COR-L47 (cell line): ENCODE data around the gene IRF7.

Experiments
- DNase-seq: peaks from one replicate; lab custom pipeline; 2025; lab: John Stamatoyannopoulos, UW

IRF7 gene

DNA sequence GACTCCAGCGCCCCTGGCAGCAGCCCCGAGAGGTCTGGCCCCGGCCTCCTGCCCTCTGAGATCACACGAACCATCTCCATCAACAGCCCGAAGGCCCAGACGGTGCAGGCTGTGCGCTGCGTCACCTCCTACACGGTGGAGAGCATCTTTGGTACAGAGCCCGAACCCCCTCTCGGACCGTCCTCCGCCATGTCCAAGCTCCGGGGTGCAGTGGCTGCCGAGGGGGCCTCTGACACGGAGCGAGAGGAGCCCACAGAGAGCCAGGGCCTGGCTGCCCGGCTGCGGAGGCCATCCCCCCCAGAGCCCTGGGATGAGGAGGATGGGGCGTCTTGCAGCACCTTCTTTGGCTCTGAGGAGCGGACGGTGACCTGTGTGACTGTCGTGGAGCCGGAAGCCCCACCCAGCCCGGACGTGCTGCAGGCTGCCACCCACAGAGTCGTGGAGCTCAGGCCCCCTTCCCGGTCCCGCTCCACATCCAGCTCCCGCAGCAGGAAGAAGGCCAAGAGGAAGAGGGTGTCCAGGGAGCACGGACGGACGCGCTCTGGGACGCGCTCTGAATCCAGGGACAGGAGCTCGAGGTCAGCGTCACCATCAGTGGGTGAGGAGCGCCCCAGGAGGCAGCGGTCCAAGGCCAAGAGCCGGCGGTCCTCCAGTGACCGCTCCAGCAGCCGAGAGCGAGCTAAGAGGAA is 7.6 kb downstream of the IRF7 start:
- no peak for DNase-seq

DNA sequence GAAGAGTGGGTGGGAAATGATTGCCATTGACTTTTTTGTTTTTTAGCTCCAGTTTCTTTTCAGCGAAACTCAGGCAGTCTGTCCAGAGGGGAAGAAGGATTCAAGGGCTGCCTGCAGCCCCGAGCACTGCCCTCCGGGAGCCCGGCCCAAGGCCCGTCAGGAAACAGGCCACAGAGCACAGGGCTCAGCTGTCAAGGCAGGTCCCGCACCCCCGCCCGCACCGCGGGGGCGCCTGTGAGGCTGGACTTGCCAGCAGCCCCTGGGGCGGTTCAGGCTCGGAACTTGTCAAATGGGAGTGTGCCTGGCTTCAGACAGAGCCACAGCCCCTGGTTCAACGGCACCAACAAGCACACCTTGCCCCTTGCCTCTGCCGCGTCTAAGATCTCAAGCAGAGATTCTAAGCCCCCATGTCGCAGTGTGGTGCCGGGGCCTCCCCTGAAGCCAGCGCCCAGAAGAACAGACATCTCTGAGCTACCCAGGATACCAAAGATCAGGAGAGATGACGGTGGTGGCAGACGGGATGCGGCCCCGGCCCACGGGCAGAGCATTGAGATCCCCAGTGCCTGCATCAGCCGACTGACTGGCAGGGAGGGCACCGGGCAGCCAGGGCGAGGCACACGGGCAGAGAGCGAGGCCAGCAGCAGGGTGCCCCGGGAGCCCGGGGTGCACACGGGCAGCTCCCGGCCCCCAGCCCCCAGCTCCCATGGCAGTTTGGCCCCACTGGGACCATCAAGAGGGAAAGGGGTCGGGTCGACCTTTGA is 8.6 kb downstream of the IRF7 start:
- no peak for DNase-seq

DNA sequence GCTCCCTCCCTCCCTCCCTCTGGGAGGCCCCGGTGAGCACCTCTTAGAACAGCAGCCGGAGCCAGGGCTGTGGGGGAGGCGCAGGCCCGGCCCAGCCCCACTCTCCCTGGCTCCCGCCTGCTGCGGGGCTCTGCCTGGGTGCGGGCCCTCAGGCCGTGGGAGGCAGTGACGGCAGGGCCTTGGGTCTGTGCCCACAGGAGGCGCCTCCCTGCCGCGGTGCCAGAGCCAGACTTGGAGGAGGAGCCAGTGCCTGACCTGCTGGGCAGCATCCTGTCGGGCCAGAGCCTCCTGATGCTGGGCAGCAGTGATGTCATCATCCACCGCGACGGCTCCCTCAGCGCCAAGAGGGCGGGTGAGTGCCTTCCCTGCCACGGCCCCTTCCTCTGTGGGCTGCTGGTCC is 9.5 kb downstream of the IRF7 start:
- no peak for DNase-seq

DNA sequence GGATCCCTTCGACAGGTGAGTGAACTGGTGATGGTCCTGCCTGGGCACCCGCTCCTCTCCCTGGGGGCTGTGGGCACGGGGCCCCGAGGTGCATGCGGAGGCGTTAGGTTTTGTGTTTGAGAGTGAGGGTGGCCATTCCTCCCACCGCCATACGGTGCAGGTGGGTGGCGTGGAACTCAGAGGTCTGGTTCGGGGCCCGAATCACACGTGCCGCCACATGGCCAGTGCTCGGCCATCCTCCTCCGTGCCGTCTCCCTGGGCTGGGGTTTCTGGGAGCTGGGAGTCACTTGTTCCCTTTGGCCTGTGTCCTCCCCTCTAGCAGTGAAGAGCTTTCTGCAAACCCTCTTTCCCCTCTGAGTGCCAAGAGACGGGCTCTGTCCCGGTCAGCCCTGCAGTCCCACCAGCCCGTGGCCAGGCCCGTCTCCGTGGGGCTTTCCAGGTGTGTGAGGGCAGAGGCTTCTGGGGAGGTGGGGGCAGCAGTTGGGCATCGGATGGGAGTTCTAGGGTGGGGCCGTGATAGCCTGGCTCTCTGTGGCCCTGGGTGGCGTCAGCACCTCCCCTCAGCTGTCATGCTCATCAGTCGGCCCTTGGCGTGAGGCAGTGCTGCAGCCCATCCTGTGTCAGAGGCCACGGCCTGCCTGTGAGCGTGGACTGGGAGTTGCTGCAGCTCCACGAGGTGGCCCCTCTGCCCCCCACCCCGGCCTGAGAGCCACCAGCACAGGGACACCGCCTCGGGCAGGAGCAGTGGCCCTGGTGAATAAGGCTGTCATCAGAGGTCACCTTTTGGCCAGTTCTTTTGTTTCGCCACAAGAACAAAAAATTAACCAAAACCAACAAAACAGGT is 10.2 kb downstream of the IRF7 start:
- no peak for DNase-seq

DNA sequence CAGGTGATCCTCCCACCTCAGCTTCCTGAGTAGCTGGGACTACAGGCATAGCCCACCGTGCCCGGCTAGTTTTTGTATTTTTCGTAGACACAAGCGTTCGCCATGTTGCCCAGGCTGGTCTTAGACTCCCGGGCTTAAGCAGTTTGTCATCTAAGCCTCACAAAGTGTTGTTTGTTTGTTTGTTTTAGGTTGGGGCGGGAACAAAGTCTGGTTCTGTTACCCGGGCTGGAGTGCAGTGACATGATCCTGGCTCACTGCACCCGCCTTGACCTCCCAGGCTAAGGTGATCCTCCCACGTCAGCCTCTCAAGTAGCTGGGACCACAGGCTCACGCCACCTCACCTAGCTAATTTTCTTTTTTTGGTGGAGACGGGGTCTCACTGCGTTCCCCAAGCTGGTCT is 12.6 kb downstream of the IRF7 start:
- no peak for DNase-seq

DNA sequence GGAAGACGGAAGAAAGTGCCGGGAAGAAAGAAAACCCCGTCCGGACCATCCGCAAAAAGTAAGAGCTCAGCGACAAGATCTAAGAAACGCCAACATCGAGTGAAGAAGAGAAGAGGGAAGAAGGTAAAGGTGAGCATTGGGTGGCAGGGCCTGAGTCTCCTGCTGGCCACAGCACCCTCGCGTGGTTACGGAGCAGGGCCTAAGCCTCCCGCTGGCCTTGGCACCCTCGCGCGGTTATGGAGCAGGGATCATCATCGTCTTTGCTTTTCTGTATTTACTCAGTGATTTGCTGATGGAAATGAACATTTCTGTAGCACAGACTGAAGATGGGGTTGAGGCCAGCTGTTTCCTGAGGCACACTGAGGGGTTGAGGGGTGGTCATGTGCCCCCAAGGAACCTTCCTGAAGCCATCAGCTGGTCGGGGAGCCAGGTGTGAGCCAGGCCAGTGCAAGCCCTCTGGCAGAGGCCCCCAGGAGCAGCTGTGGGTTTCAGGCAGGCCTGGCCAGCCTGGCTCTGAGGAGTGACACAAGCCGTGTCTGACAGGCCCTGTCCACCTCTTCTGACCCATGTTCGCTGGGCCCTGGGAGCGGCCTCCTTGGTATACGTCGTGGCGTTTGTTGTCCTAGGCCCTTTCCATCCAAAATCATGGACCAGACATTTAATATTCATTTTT is 14.0 kb downstream of the IRF7 start:
- no peak for DNase-seq

DNA sequence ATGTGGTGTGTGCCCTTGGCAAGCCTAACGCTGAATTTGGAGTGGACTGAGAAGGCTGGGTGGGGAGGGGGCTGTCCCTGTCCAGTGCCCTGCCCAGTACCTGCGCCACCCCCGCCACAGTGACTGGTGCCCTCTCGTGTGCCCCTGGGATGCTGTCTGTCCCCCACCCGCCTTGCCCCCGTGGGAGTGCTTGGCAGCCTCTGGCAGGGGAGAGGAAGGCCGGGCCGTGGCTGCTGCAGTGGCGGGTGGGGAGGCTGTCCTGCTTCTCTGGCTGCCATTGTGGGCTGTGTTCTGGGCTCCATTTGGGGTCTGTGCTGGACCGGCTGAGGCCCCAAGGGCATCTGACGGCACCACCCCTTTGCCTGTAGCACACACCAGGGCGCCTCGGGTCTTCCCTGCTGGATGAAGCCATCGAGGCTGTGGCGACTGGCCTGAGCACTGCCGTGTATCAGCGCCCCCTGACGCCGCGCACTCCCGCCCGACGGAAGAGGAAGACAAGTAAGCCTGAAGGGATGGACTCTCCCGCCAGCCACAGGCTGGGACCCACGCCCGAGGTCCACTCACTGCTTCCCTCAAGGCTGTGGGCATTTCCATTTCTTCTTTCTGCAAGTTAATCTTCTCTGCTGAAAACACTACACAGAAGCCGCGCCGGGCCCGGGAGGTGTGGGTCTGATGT is 17.6 kb downstream of the IRF7 start:
- no peak for DNase-seq

DNA sequence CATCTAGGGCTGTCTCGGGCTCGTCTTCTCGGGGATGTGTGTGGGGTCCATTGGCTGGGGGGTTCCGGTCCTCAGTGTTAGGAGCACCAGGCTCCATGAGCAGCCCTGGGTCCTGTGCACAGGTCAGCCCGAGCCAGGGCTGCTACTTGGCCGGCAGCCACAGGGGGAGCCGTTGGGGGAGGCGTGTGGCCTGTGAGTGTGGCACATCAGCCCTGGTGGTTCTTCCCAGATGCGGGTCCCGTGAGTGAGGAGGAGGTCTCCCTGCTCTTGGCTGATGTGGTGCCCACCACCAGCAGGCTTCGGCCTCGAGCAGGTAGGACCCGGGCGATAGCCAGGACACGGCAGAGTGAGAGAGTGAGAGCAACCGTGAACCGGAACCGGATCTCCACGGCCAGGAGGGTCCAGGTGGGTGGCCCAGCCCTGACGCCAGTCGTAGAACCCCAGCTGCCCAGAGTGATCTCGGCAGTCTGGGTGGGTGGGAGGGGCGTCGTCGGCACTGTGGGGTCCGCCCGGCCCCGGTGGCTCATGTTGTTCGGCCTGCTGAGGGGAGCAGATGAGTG is 18.5 kb downstream of the IRF7 start:
- DNase-seq: no peak

DNA sequence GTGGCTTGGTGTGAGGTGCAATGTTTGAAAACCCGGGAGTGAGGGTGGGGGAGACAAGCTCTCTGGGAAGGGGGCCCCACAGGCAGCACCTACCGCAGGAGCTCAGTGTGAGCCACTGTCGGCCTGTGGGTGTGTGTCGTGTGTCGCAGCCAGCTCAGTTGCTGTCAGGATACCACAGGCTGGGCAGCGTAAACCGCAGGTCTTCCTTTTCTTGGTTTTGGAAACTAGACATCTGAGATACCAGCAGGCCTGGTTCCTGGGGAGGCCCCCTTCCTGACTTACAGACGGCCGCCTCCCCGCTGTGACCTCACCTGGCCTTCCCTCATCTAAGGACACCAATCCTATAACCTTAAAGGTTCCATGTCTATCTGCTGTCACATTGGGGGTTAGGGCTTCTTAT is 19.4 kb downstream of the IRF7 start:
- DNase-seq: no peak

DNA sequence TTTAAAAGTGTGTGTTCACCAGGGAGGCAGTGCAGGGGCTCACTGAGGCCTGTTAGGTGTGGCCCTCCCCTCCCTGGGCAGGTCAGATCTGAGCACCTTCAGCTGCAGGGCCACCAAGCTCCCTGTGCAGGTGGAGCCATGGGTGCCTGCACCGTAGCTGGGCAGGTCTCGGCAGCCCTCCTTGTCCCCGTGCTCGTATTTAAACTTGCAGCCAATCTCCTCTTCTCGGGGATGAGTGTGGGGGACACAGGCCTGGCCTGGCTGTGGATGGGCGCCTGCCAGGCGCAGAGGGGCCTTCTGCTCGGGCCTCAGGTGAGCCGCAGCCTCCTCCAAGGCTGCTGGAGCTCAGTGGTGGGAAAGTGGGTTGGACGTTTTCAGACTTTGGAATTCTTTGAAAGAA is 20.4 kb downstream of the IRF7 start:
- DNase-seq: no peak

DNA sequence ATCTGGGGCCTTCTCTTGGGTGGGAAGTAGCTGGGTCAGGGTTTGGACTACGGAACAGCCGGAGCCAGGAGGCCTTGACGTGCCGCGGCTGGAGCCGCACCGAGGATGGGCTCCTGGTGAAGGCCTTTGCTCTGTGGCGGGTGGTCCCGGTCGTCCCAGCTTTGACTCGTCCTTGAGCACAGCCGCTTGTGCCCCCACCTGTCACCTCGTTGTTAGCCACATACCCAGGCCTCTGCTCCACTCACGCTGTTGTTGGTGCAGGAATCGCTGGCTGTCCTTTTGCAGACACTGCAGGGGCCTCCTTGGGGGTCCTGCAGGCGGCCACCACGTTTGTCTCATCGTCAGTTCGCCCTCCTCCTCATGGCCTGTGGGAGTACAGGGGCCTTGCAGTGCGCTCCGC is 22.4 kb downstream of the IRF7 start:
- no peak for DNase-seq

DNA sequence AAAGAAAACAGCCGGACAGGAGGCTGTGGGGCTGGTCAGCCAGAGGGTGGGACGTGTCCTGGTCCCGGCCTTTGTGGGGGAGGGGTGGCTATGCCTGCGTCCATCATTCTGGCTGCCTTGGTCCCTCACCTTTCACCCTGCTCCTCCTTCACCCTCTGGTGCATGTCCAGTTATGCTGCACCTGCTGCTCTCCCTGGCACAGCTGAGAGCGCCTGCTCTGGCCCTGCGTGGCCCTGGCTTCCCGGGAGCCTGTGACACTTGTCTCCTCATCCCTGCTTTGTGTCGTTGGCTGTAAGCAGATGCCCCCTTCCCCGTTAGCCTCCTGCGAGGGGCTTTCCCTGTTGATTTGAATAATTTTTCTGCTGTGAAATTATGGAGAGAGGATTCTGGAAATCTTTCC is 22.8 kb downstream of the IRF7 start:
- no peak for DNase-seq

DNA sequence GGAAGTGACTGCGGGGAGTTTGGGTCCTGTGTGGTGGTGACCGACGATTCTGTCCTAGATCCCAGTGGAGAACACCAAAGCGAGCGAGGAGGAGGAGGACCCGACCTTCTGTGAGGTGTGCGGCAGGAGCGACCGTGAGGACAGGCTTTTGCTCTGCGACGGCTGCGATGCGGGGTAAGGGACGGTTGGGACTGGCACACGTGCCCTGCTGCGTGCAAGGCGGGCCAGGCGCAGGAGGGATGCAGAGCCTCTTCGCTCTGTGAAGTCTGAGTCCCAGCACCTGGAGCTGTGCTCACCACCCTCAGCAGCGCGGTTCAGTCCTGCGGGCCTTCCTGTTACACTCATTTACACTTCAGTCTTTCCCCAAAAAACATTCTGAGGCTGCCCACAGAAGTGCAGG is 23.2 kb downstream of the IRF7 start:
- DNase-seq: no peak

DNA sequence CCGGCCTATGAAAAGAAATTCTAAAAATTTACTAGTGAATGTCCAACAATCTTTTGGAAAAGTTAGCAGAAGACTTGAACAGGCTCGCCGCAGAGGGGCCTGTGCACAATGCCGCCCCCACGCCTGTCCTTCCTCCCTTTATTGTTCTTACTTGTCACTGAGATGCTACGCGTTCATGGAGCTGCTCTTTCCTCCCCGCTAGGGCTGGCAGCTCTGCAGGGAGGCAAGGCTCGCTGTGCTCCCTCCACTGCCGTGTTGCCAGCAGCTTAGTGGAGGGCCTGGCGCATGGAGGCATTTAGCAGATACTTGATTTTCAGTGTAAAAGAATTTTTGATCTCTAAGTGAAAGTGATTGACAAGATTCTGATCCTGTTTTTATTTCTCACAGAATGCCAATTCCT is 24.8 kb downstream of the IRF7 start:
- DNase-seq: no peak

DNA sequence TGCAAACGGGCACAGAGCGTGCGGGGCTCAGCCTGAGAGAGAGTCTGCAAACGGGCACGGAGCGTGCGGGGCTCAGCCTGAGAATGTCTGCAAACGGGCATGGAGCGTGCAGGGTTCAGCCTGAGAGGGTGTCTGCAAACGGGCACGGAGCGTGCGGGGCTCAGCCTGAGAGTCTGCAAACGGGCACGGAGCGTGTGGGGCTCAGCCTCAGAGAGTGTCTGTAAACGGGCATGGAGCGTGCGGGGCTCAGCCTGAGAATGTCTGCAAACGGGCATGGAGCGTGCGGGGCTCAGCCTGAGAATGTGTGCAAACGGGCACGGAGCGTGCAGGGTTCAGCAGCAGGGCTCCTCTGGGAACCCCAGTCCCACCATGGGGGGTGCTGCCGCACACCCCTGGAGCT is 26.0 kb downstream of the IRF7 start:
- no peak for DNase-seq

DNA sequence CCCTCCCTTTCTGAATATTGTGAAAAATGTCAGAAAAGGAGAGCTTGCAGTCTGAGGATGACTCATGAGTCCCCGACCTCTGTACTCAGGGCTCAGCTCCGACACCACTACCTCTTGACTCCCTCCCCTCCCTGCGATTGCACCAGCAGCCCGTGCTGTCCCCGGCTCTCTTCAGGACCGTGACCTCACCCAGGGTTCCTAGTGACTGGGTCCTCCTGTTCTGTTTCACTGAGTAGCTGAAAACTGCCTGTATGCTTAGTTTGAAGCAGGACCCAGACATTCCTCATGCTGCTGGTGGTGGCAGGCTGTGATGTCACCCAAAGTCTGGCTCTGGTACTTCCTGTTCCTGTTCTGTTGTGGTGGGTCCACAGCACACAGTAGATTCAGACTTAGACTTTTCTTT is 27.8 kb downstream of the IRF7 start:
- DNase-seq: no peak

DNA sequence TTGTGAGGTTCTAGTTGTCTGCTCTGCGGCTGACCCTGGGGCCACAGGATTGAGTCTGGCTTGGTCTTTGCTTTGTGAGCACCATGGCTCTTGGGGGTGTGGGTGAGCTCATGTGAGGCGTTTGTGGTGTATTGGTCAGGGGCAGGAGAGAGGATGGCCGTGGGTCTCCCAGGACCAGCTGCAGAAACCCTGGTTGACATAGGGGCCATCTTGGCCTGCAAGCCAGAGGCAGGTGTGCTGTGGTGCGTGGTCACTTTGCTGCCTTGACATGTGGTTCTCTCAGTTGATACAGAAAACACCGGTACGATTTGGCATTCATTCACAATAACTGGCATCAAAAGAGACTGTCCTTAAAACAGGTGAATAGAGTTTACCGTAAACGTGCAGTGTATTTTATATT is 28.2 kb downstream of the IRF7 start:
- DNase-seq: no peak

DNA sequence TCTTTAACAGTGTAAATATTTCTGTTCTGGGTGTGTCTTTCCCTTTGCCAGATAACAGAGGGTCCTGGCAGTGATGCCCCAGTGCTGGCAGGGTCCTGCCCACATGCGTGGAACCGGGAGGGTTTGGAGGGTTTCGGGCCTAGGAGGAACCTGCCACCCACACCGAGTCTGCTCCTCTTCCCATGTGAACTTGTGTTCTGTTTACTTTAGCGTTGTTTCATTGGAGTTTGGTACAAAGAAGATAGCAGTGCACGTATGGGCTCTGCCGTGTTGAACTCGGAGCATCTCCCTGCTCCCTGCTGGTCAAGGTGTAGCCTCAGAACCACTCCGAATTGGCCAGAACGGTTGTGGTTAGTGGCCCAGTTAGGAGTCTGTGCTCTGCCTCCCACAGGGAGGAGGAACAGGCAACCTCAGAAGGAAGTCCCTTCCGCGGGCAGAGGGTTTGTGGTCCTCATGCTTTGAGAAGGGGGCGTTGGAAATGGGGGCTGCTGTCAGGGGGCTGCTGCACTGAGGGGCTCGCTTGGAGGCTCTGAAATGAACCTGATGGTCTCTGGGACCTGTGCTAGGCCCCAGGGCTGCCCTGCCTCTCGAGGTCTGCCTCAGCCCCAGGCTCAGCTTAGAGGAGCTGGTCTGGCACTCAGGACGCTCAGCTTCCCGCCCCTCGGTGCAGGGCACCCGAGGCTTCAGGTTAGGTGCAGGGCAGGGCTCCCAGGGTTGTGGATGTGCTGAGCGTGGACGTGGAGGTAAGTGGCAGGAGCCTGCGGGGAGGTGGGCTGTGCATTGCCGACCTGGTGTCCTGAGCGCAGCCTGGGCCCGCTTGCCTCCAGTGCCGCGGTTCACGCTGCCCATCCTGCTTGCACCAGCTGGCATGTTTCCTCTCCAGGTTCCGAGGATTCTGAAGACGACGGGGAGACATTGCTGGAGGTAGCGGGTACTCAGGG is 29.1 kb downstream of the IRF7 start:
- DNase-seq: no peak

DNA sequence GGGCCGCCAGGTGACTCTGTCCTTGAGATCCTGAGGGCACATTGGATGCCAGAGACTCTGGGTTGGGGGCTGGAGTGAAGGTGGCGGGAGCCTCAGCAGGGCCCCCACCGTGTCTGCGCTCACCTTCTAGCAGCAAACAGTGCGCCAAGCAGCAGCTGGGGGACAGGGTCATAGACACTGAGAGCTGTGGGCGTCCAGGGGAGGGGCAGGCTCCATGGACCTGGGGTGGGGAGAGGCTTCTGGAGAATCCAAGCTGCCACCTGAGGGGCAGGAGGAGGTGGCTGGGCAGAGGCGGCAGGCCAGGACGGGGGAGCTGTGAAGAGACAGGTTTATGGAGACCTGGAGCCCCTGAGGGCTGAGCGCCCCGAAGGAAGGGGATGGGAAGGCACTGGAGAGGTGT is 31.5 kb downstream of the IRF7 start:
- DNase-seq: no peak

DNA sequence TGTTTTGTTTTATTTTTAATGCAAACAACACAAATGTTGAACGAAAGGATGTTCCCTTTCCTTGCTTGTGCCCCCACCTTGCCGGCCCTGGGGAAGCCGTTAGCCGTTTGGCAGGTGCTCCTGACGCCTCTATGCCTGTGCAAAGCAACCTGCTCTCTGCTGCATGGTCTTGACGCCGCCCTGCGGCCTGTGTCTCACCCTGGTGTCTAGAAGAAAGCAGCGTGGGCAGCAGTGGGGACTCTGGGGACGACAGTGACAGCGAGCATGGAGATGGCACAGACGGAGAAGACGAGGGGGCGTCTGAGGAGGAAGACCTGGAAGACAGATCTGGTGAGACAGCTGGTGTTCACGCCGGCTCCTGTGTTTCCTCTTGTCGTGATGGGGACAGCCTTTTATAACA is 34.0 kb downstream of the IRF7 start:
- no peak for DNase-seq
